Activated naive CD4-positive, alpha-beta T cell treated with Interleukin-2 at 50 U/mL for 16 hours (primary cell): ENCODE results near the gene FUT8.

Experiments used
- DNase-seq: peaks from one replicate; pipeline ENCODE4 v3.0.0-alpha.2; 2020

Gene FUT8

GRCh38 chr14:65560340-65561027 is 148.0 kb downstream of the FUT8 start:
- no peak for DNase-seq

GRCh38 chr14:65564370-65564769 is 151.8 kb downstream of the FUT8 start:
- DNase-seq, result no peak

- DNase-seq, result no peak
Measured at GRCh38 chr14:65565948-65566347, 153.4 kb downstream of the FUT8 start.

GRCh38 chr14:65566820-65567522 is 154.4 kb downstream of the FUT8 start:
- no peak for DNase-seq

GRCh38 chr14:65574611-65575010 is 162.1 kb downstream of the FUT8 start:
- no peak for DNase-seq

- DNase-seq, result no peak
Measured at GRCh38 chr14:65575389-65575788, 162.9 kb downstream of the FUT8 start.

- DNase-seq, result no peak
Measured at GRCh38 chr14:65580973-65581372, 168.4 kb downstream of the FUT8 start.

- no peak for DNase-seq
Measured at GRCh38 chr14:65581378-65581777, 168.8 kb downstream of the FUT8 start.

- DNase-seq, result no peak
Measured at GRCh38 chr14:65581799-65582198, 169.3 kb downstream of the FUT8 start.

- DNase-seq, result no peak
Measured at GRCh38 chr14:65585216-65585615, 172.7 kb downstream of the FUT8 start.

- no peak for DNase-seq
Measured at GRCh38 chr14:65588426-65589140, 176.1 kb downstream of the FUT8 start.

- no peak for DNase-seq
Measured at GRCh38 chr14:65594153-65594881, 181.8 kb downstream of the FUT8 start.

- no peak for DNase-seq
Measured at GRCh38 chr14:65594882-65595237, 182.3 kb downstream of the FUT8 start.

GRCh38 chr14:65599375-65599774 is 186.8 kb downstream of the FUT8 start:
- no peak for DNase-seq

- no peak for DNase-seq
Measured at GRCh38 chr14:65600742-65601141, 188.2 kb downstream of the FUT8 start.

- no peak for DNase-seq
Measured at GRCh38 chr14:65604535-65604934, 192.0 kb downstream of the FUT8 start.

- DNase-seq, result no peak
Measured at GRCh38 chr14:65604936-65605335, 192.4 kb downstream of the FUT8 start.

- DNase-seq, result no peak
Measured at GRCh38 chr14:65606460-65606859, 193.9 kb downstream of the FUT8 start.

GRCh38 chr14:65613131-65613650 is 200.7 kb downstream of the FUT8 start:
- DNase-seq, result no peak

- no peak for DNase-seq
Measured at GRCh38 chr14:65618996-65619395, 206.5 kb downstream of the FUT8 start.

- no peak for DNase-seq
Measured at GRCh38 chr14:65620195-65620594, 207.7 kb downstream of the FUT8 start.

GRCh38 chr14:65622703-65623102 is 210.2 kb downstream of the FUT8 start:
- no peak for DNase-seq

- no peak for DNase-seq
Measured at GRCh38 chr14:65623759-65624158, 211.2 kb downstream of the FUT8 start.
